ENCODE results near the gene GJC2.

DNA sequence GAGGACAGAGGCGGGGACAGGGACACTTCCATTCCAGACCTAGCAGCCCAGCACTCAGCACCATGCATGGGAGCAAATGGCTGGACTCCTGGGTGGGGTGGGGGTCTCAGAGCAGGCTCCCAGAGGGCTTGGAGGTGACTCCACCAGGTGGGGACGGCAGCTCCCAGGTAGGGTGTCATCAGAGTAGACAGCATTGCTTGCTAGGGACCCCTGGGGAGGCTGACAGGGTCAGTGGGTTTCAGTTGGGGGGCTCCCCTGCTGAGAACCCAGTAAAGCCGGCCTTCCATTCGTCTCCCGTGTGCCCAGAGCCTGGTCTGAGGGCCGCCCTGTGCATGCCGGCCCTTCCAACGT is 4.8 kb upstream of the GJC2 start:
- TF ChIP-seq, protein P1, sequence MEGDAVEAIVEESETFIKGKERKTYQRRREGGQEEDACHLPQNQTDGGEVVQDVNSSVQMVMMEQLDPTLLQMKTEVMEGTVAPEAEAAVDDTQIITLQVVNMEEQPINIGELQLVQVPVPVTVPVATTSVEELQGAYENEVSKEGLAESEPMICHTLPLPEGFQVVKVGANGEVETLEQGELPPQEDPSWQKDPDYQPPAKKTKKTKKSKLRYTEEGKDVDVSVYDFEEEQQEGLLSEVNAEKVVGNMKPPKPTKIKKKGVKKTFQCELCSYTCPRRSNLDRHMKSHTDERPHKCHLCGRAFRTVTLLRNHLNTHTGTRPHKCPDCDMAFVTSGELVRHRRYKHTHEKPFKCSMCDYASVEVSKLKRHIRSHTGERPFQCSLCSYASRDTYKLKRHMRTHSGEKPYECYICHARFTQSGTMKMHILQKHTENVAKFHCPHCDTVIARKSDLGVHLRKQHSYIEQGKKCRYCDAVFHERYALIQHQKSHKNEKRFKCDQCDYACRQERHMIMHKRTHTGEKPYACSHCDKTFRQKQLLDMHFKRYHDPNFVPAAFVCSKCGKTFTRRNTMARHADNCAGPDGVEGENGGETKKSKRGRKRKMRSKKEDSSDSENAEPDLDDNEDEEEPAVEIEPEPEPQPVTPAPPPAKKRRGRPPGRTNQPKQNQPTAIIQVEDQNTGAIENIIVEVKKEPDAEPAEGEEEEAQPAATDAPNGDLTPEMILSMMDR (optimal IDR thresholded peaks at IDR 0.05 in 1 of 3, IDR thresholded peaks at IDR 0.05 in 1 of 3, conservative IDR thresholded peaks at IDR 0.05 in 1 of 3; ENCODE audit: extremely low read depth in 1 of 3, insufficient read depth in 2 of 3, low read length in 3 of 3), result no peak
- no peak for TF ChIP-seq EZH2 (IDR thresholded peaks at IDR 0.05; ENCODE audit: low read length)

All from keratinocyte (primary cell).